Mammary epithelial cell (primary cell): ENCODE results near the gene RFX8.

Experiments used
- EZH2 ChIP-seq: IDR thresholded peaks from 2 replicates; pipeline ENCODE4 v1.6.1; 2012; ENCODE audit warnings: low read length, inconsistent platforms, borderline replicate concordance
- TF ChIP-seq, protein P1 (sequence below), 2 donors: IDR thresholded peaks in 1 of 2; conservative IDR thresholded peaks in 1 of 2; 2 replicates each; pipeline ENCODE4 v1.5.1; 2011 to 2012; ENCODE audit warnings: inconsistent platforms in 2 of 2, low read length in 2 of 2, mild to moderate bottlenecking in 2 of 2, control low read depth in 1 of 2, low read depth in 1 of 2; ENCODE audit not compliant: insufficient read depth in 1 of 2; ENCODE audit errors: extremely low read depth in 1 of 2

DNA sequence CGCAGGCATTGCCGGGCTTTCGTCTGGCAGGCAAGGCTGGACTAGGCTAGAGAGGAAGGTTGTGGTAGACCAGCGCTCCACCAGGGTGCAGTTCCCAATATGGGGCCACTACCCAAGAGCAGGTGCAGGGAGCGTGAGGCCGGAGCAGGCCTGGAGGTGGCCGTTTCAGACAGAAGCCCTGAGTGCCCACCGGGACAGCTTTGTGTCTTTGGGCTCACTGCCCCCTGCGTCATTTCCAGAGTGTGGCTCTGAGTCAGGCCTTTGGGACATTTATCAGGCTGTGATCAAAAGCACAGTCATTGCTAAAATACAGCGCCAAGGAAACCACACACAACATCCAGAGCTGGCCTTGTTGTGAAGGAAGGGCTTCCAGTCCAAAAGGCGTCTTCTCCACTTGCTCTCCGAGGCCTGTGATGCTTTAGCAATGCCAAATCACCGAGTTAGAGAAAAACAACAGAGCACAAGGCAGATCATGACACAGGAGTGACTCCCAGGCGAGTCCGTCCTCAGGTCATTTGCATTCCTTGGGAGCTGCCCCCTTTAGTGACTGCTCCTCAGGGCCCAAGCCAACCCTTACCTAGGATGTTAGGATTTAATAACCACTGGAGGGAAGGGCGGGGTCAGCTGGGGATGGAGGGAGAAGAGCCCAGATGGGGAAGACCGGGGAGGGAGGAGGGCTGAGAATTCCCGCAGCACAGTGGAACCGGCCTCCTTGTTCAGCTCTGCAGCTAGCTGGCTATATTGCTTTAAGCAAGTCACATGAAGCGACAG is 42.3 kb downstream of the RFX8 start:
- TF ChIP-seq EZH2: no peak
- TF ChIP-seq, protein P1, sequence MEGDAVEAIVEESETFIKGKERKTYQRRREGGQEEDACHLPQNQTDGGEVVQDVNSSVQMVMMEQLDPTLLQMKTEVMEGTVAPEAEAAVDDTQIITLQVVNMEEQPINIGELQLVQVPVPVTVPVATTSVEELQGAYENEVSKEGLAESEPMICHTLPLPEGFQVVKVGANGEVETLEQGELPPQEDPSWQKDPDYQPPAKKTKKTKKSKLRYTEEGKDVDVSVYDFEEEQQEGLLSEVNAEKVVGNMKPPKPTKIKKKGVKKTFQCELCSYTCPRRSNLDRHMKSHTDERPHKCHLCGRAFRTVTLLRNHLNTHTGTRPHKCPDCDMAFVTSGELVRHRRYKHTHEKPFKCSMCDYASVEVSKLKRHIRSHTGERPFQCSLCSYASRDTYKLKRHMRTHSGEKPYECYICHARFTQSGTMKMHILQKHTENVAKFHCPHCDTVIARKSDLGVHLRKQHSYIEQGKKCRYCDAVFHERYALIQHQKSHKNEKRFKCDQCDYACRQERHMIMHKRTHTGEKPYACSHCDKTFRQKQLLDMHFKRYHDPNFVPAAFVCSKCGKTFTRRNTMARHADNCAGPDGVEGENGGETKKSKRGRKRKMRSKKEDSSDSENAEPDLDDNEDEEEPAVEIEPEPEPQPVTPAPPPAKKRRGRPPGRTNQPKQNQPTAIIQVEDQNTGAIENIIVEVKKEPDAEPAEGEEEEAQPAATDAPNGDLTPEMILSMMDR (conservative IDR thresholded peaks at IDR 0.05 in 1 of 2, IDR thresholded peaks at IDR 0.05 in 1 of 2; ENCODE audit: extremely low read depth in 1 of 2, insufficient read depth in 1 of 2, low read depth in 1 of 2, low read length in 2 of 2): no peak
